HL-60 (cell line): ENCODE data around the gene MS4A6A.

ENCODE experiments used
- CTCF ChIP-seq: IDR thresholded peaks from one replicate; pipeline ENCODE4 v1.5.1; 2011; ENCODE audit warnings: low read length, control low read depth, inconsistent platforms; ENCODE audit not compliant: insufficient read depth
- GABPA ChIP-seq: IDR thresholded peaks from 2 replicates; pipeline ENCODE4 v1.6.1; 2012; ENCODE audit warnings: low read depth
- POLR2AphosphoS5 ChIP-seq: IDR thresholded peaks from 2 replicates; pipeline ENCODE4 v1.6.1; 2012; ENCODE audit warnings: low read depth
- TF ChIP-seq, protein P1 (sequence below): IDR thresholded peaks from 2 replicates; pipeline ENCODE4 v1.6.1; 2012; ENCODE audit warnings: low read depth; ENCODE audit not compliant: insufficient replicate concordance

GRCh38 chr11:60127311-60127811 lies 55.5 kb downstream of the MS4A6A start:
- TF ChIP-seq CTCF (no peak), GABPA (no peak), POLR2AphosphoS5 (no peak)
- TF ChIP-seq, protein P1, sequence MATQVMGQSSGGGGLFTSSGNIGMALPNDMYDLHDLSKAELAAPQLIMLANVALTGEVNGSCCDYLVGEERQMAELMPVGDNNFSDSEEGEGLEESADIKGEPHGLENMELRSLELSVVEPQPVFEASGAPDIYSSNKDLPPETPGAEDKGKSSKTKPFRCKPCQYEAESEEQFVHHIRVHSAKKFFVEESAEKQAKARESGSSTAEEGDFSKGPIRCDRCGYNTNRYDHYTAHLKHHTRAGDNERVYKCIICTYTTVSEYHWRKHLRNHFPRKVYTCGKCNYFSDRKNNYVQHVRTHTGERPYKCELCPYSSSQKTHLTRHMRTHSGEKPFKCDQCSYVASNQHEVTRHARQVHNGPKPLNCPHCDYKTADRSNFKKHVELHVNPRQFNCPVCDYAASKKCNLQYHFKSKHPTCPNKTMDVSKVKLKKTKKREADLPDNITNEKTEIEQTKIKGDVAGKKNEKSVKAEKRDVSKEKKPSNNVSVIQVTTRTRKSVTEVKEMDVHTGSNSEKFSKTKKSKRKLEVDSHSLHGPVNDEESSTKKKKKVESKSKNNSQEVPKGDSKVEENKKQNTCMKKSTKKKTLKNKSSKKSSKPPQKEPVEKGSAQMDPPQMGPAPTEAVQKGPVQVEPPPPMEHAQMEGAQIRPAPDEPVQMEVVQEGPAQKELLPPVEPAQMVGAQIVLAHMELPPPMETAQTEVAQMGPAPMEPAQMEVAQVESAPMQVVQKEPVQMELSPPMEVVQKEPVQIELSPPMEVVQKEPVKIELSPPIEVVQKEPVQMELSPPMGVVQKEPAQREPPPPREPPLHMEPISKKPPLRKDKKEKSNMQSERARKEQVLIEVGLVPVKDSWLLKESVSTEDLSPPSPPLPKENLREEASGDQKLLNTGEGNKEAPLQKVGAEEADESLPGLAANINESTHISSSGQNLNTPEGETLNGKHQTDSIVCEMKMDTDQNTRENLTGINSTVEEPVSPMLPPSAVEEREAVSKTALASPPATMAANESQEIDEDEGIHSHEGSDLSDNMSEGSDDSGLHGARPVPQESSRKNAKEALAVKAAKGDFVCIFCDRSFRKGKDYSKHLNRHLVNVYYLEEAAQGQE, result no peak
